GM12891 (cell line): ENCODE data around the gene NEK2.

Source experiments
- PAX5 ChIP-seq: IDR thresholded peaks from 2 replicates; pipeline ENCODE4 v1.6.1; 2011; ENCODE audit warnings: low read length, moderate library complexity, mild to moderate bottlenecking; ENCODE audit not compliant: insufficient read depth, severe bottlenecking
- POLR2A ChIP-seq: IDR thresholded peaks from 2 replicates; pipeline ENCODE4 v1.6.1; 2011; ENCODE audit warnings: low read depth, low read length, control low read depth
- POLR2AphosphoS5 ChIP-seq: IDR thresholded peaks from 2 replicates; pipeline ENCODE4 v1.6.1; 2011; ENCODE audit warnings: low read depth, low read length, control low read depth
- POU2F2 ChIP-seq: IDR thresholded peaks from 2 replicates; pipeline ENCODE4 v1.6.1; 2011; ENCODE audit warnings: low read depth, mild to moderate bottlenecking, control low read depth, low read length, moderate library complexity
- SPI1 ChIP-seq: IDR thresholded peaks from 2 replicates; pipeline ENCODE4 v1.6.1; 2011; ENCODE audit warnings: low read depth, low read length, control low read depth
- TAF1 ChIP-seq: IDR thresholded peaks from 2 replicates; pipeline ENCODE4 v1.6.1; 2011; ENCODE audit warnings: low read depth, low read length, control low read depth

DNA sequence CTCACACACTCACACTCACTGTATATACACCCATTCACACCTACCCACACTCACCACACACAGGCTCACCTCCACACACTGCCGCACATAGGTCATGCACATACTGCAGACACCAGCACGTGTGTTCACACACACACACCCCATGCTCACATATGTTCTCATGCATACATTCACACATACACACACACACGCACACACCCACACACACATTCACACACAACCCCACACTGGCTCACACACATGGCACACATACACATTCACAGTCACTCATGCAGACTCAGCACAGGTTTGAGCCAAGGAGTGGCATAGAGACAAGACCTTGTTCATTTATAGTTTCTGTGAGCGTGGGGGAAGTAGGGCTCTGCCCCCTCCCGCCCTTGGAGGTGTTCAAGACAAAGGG lies 55.3 kb downstream of the NEK2 start:
- TF ChIP-seq TAF1: no peak
- no peak for TF ChIP-seq POLR2A
- TF ChIP-seq POLR2AphosphoS5: no peak
- no peak for TF ChIP-seq SPI1
- TF ChIP-seq POU2F2: no peak
- no peak for TF ChIP-seq PAX5
